ENCODE data around the gene PAK6.

PAK6 gene

GRCh38 chr15:40217166-40217824 is 21.6 kb upstream of the PAK6 start:
- TF ChIP-seq, protein P1, sequence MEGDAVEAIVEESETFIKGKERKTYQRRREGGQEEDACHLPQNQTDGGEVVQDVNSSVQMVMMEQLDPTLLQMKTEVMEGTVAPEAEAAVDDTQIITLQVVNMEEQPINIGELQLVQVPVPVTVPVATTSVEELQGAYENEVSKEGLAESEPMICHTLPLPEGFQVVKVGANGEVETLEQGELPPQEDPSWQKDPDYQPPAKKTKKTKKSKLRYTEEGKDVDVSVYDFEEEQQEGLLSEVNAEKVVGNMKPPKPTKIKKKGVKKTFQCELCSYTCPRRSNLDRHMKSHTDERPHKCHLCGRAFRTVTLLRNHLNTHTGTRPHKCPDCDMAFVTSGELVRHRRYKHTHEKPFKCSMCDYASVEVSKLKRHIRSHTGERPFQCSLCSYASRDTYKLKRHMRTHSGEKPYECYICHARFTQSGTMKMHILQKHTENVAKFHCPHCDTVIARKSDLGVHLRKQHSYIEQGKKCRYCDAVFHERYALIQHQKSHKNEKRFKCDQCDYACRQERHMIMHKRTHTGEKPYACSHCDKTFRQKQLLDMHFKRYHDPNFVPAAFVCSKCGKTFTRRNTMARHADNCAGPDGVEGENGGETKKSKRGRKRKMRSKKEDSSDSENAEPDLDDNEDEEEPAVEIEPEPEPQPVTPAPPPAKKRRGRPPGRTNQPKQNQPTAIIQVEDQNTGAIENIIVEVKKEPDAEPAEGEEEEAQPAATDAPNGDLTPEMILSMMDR (IDR thresholded peaks at IDR 0.05; ENCODE audit: insufficient read depth, low read depth, low read length, missing control alignments) = peak; percentile 78
- no peak overlapping the region for H3K4me3 ChIP-seq (ENCODE audit: low read length)
- peak; percentile 74 for DNase-seq (ENCODE audit: low read depth)

DNA sequence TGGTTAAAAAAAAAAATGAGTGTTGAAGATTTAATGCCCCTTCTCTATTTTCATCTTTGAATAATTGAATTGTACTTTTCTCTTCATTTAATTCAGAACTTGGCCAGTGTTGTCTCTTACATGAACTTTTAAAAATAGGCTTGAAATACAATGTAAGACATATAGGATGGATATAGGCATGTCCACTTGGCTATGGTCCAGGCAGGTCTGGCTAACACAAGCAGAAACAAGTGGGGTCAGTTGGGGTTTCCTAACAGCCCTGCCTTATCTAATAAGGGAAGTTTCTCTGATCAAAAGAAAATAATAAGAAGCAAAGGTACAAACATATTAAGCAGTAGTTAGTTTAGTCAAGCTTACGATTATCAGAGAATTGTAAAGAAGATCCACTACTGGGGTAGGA is 19.1 kb upstream of the PAK6 start:
- TF ChIP-seq, protein P1 (IDR thresholded peaks at IDR 0.05; ENCODE audit: insufficient read depth, low read depth, low read length, missing control alignments) = no peak
- no peak overlapping the region for H3K4me3 ChIP-seq (ENCODE audit: low read length)
- DNase-seq (ENCODE audit: low read depth) = no peak

GRCh38 chr15:40222131-40222530 is 16.7 kb upstream of the PAK6 start:
- TF ChIP-seq, protein P1 (IDR thresholded peaks at IDR 0.05; ENCODE audit: insufficient read depth, low read depth, low read length, missing control alignments) = no peak
- H3K4me3 ChIP-seq (ENCODE audit: low read length) = no peak overlapping the region
- DNase-seq (ENCODE audit: low read depth) = no peak

GRCh38 chr15:40226736-40227135 is 12.1 kb upstream of the PAK6 start:
- TF ChIP-seq, protein P1 (IDR thresholded peaks at IDR 0.05; ENCODE audit: insufficient read depth, low read depth, low read length, missing control alignments) = no peak
- no peak for DNase-seq (ENCODE audit: low read depth)
- H3K4me3 ChIP-seq (ENCODE audit: low read length) = no peak overlapping the region

DNA sequence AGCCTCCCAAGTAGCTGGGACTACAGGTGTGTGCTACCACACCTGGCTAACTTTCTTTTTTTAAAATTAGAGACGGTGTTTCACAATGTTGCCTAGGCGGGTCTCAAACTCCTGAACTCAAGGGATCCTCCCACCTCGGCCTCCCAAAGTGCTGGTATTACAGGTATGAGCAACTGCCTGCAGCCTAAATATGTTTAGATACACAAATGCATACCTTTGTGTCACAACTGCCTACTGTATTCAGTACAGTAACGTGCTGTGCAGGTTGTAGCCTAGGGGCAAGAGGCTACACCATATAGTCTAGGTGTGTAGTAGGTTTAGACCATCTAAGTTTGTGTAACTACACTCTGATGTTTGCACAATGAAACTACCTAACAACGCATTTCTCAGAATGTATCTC is 9.5 kb upstream of the PAK6 start:
- TF ChIP-seq, protein P1 (IDR thresholded peaks at IDR 0.05; ENCODE audit: insufficient read depth, low read depth, low read length, missing control alignments) = no peak
- no peak for DNase-seq (ENCODE audit: low read depth)
- H3K4me3 ChIP-seq (ENCODE audit: low read length) = no peak overlapping the region

GRCh38 chr15:40229956-40230355 is 8.9 kb upstream of the PAK6 start:
- DNase-seq (ENCODE audit: low read depth) = no peak
- TF ChIP-seq, protein P1 (IDR thresholded peaks at IDR 0.05; ENCODE audit: insufficient read depth, low read depth, low read length, missing control alignments) = no peak
- no peak overlapping the region for H3K4me3 ChIP-seq (ENCODE audit: low read length)

DNA sequence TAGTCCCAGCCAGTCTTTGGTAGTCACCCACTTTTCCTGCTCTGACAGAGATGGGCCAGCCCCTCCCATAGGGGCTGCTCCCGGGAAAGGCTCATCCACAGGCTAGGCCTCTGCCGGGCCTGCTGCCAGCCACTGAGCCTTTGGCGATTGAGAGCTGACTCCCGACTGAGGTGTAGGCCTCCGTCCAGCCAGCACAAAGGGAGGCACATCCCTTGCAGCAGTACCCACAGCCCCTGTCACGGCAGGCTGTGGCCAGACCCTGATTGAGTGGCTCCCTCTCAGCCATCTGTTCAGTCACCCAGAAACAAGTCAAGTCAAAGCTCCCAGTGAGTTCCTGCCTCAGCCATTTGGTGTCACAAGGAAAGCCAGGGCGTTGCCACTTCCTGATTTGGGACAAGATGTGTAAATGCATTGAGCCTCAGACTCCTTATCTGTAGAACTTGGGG is 6.2 kb upstream of the PAK6 start:
- TF ChIP-seq, protein P1 (IDR thresholded peaks at IDR 0.05; ENCODE audit: insufficient read depth, low read depth, low read length, missing control alignments) = no peak
- H3K4me3 ChIP-seq (ENCODE audit: low read length) = no peak overlapping the region
- peak; percentile 45 for DNase-seq (ENCODE audit: low read depth)

All from epithelial cell of esophagus (primary cell).